Stimulated activated CD4-positive, alpha-beta T cell treated with anti-CD3 and anti-CD28 coated beads, Interleukin-12 subunit alpha, Interleukin-12 subunit beta, amount 100 ng/mL, for 4 hours (primary cell): ENCODE data around the gene ZNF579.

Experiments used
- DNase-seq: peaks from one replicate; pipeline ENCODE4 v3.0.0-alpha.2; 2020

Gene ZNF579

DNA sequence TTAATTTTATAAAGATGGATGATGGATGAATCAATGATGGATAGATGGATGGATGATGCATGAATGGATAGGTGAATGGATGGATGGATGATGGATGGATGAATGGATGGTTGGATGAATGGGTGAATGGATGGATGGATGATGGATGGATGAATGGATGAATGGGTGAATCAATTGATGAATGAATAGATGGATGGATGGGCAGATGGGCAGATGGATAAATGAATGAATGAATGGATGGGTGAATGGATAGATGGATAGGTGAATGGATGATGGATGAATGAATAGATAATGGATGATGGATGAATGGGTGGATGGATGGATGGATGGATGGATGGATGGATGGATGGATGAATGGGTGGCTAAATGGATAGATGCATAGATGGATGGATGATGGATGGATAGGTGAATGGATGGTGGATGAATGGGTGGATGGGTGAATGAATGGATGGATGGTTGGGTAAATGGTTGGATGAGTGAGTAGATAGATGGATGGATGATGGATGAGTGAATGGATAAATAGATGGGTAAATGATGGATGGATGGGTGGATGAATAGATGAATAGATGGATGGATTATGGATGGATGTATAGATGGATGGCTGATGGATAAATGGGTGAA, 12.8 kb downstream of the ZNF579 start:
- no peak for DNase-seq

DNA sequence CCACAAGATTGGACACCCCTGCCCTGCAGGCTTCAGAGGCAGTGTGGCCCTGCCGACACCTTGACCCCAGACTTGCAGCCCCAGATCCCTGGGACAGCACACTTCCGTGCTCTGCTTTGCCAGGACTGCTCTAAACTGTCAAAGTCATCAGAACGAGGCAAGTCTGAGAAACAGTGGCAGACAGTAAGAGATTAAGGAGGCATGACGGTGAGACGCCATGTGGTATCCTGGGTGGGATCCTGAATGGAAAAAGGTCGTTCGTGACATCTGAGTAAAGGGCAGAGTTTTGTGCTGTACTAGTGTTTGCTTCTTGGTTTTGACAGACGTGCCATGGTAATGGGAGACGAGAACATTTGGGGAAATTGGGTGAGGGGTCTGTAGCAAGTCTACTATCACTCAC, 13.8 kb downstream of the ZNF579 start:
- no peak for DNase-seq

DNA sequence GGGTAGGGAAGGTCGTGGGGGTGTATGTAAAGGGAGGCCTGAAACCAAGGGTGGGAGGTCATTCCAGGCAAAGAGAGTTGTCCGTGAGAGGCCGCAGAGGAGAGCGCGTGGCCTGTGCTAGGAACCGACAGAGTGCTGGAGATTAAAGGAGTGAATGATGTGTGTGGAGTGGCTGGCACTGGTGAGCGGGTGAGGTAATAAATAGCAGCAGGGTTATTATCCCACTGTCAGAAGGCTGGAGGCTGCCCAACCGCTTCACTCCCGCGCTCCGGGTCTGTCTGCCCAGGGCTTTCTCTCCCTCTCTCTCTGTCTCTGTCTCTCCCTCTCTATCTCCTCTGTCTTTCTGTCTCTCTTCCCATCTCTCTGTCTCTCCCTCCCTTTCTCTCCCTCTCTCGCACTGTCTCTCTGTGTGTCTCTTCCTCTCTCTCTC, 17.4 kb downstream of the ZNF579 start:
- no peak for DNase-seq

DNA sequence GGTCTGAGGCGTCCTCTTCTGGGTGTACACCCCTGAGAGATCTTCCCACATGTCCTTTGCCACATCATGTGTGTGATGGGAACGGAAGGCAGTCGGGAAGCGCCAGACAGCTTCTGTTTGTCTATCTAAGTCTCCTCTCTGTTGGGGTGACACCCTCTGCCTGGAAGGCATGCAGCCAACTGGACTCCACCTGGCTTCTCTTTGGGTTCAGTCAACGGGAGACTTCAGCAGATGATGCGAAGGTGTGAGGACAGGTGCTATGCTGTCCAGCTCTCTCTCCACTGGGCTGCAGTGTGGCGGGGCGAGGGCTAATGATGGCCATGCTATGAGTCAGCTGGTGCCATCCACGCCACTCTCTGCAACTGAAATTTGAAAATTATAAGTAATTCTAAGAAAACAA, 21.0 kb downstream of the ZNF579 start:
- no peak for DNase-seq

DNA sequence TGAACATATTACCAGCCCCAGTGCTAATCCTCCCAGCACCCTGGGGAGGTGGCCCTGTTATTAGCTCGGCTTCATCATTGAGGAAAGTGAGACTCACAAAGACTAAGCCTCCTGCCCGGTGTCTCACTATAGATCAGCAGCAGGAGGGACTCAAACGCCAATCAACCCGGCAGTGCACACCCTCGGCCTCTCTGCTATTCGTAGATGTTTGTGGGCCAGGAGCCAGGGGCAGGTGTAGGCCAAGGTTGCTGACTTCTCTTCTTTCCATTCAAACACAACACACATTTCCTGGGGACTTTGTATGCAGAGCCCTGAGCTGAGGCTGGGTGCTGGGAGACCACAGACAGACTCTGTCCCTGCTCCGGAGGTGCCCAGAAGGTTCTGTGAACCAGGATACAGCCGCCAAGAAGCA, 25.9 kb downstream of the ZNF579 start:
- no peak for DNase-seq

DNA sequence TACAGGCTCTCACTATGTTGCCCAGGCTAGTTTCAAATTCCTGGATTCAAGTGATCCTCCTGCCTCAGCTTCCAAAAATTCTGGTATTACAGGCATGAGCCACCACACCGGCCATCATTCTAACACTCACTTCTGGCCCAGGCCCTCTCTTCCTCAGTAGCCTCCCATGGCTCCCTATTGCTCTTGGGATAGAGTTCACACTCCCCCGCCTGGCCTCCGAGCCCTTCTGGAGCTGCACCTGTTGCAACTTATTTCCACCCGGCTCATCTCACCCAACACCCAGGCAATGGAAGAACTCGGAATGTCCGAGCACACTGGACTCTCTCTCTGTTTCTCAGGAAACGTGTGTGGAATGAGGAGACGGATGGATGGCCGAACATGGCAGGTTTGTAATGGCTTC, 26.3 kb downstream of the ZNF579 start:
- DNase-seq = no peak

DNA sequence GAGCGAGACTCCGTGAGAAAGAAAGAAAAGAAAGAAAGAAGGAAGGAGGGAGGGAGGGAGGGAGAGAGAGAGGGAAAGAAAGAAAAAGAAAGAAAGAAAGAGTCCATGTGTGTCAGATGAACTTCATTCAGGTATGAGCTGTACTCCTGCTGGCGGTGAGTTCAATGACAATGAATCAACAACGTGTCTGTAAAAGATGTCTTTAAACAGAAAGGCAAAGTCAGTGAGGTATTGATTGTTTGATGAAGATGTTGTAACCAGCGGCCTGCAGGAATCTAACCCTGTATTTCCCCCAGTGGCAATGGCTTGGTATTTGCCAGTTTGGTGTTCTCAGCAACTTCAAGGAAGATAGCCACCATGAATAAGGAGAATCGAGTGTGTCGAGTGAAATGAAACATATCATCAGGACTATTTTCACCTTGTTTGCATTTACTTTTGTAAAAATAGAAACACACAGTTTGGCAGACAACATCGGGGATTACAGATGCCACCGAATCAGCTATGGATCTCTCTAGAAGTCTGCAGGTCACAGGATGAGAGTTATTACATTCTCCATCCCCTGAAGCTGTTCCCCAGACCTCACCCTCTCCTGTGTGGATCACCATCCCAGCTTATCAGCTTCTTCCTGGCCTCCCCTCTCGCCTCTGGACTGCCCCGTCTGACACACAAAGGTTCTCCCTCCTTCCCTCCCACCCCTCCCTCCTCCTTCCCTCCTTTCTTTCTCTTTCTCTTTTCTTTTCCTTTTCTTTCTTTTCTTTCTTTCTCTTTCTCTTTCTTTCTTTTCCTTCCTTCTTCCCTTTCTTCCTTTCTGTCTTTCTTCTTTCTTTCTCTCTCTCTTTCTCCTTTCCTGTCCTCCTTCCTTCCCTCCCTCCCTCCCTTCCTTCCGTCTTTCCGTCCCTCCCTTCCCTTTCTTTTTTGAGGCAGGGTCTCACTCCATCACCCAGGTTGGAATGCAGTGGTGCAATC, 27.1 kb downstream of the ZNF579 start:
- no peak for DNase-seq

DNA sequence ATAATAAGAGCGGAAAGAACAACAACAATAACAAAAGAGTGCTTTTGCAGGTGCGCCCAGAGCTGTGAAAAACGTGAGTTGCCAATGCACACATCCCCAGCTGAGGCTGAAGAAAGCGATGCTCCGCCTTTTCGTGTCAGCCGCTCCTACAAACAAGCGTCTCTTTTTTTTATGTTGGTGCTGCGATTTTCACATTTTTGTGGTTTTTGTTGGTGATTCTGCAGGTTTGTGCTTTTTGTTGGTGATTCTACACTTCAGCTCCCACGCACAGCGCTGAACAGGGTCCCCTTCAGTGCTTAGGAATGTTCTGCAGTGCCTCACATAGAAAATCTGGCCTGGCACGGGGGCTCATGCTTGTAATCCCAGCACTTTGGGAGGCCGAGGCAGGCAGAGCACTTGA, 28.0 kb downstream of the ZNF579 start:
- DNase-seq = no peak

DNA sequence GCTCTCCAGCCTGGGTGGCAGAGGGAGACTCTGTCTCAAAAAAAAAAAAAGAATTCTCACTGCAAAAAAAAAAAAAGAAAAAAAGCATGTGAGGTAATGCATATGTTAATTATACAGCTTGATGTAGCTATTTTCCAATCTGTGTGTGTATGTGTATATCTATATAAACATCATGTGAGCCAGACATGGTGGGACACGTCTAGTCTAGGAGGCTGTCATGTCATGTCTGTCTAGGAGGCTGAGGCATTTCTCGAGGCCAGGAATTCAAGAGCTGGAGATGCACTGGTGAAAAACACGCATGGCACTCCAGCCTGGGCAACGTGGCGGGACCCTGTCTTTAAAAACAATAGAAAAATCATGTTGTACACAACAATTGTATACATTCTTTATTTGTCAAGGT, 28.4 kb downstream of the ZNF579 start:
- DNase-seq = no peak

DNA sequence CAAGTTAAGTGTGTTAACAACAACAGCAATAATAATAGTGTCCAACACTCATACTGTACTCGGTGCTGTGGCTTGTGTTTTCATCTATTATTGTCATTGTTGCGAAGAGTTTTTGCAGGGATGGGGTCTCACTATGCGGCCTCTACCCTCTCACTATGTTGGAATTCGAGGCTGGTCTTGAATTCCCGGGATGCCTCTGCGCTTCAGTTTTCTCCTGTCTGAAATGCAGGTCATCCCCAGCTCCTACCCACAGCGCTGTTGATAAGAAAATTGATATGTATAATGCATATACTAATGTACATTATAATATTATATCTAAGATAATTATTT, 30.4 kb downstream of the ZNF579 start:
- no peak for DNase-seq

DNA sequence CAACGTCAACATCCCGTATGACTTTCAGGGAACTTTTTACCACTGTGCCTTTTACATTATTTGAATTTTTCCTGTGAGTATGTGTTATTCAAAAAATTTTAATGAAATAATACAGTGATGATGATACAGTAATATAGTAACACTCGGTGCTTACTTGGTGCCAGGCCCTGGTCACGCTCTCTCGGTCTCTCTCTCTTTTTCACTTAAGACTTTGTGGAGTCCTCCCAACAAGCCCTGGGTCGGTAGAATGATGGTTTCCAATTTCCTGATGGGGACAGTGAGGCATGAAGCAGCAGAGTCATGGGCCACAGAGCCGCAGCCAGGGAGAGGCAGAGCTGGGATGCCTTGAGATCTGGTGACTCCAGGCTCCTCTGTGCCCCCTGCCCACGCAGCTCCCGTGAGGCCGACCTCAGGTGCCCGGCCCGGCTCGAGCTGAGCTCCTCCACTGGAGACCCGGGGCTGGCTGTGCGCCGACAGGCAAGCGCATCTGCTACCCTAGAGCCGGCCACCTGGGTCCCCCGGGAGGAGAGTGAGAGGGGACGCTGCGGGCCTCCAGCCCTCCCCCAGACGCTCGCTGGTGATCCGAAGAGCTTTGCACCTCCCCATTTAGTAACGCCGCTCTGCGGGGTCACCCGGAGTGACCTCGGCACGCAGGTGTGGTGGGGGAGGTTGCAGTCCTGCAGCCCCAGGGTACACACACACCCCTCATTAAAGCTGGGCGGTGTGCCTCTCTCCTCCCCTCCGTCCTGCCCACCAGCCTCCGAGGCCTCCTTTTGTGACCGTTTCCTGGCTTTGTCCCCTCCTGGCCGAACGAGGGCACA, 30.9 kb downstream of the ZNF579 start:
- no peak for DNase-seq

DNA sequence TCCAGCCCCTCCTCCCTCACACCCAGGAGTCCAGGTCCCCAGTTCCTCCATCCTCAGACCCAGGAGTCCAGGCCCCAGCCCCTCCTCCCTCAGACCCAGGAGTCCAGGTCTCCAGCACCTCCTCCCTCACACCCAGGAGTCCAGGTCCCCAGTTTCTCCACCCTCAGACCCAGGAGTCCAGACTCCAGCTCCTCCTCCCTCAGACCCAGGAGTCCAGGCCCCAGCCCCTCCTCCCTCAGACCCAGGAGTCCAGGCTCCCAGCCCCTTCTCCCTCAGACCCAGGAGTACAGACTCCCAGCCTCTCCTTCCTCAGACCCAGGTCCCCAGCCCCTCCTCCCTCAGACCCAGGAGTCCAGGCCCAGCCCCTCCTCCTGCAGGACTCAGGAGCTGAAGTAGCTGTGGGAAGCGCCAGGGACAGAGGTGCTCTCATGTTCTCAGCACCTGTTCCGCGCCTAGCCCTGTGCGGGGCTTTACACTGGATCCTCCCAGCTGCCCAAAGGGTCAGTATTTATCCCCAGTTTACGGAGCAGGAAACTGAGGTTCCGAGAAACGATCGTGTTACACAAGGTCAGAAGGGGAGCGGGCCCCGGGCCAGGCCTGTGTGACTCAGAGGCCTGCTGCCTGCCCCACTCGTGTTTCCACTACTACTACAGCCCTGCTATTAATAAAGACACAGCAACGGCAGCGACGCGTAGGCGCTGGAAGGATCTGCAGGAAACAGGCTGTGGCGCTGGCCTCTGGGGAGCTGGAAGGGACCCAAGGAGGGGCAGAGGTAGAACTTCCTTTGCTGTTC, 33.6 kb downstream of the ZNF579 start:
- DNase-seq = no peak

DNA sequence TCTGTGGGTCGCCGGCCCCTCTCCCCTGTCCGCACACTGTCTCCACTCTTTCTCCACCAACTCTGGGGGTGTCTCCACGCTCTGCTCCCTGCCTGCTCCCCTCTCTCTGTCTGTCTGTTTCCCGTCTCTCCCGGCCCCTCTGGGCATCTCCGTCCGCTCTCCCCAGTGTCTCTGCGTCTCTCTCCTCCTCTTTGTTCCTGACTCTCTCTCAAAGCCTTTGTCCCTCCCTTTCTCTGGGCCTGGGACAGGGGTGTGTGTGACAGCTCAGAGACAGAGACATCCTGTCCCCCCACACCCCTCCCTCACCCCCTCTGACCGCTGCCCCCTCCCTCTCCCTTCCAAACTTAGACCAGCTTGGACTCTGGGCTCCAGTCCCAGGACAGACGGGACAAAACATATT, 34.6 kb downstream of the ZNF579 start:
- DNase-seq = no peak

DNA sequence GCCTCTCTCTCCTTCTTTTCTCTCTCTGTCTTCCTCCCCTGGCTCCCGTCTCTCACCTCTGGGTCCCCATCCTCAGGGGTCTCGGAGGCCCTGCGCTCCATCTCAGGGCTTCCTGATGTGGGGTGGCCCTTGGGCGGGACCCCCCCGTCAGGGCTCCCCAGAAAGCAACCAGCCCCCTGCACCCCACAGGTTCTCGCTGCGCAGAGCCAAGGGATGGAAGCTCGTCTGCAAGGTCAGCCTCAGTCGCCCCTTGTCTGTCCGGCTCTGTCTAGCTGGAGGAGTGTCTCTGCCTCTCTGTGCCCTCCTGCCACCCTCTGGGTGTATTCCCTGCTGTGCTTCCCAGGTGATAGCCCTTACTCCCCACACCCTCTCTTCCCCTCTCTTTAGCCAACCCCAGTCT, 35.2 kb downstream of the ZNF579 start, which contains the start of gene SBK3:
TSS of gene SBK3 (minus strand) at position 101 of the 400 bp plus-strand sequence. CDS start at position 101, 0 bp downstream.
- DNase-seq = no peak

DNA sequence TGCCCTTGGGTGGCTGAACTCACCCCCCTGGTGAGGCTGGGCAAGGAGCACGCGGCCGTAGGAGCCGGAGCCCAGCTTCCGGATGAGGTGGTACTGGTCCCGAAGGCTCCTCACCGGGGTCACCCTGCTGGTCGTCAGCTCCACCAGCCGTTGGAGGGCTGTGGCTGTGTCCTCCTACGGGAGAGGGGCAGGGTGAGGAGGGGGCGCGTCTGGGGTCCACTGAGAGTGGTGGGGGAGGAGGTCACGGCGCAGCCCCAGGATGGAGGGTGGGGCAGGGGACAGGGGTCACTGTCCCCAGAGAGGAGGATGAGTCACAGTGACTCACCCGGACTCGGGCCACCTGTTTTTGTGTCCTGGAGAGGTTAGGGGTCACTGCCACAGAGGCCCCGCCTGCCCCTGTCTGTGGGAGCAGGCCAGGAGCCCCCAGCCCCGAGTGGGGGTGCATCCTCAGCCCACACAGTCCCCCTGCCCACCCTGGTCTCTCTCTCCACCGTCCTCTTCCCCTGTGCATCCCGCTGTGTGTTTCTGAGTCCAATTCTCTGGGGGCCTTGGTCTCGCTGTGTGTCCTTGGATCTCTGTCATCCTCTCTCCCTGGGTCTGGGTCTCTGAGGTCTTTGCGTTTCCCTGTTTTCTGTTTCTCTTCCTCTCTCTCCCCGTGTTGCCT, 35.7 kb downstream of the ZNF579 start:
- DNase-seq = no peak

DNA sequence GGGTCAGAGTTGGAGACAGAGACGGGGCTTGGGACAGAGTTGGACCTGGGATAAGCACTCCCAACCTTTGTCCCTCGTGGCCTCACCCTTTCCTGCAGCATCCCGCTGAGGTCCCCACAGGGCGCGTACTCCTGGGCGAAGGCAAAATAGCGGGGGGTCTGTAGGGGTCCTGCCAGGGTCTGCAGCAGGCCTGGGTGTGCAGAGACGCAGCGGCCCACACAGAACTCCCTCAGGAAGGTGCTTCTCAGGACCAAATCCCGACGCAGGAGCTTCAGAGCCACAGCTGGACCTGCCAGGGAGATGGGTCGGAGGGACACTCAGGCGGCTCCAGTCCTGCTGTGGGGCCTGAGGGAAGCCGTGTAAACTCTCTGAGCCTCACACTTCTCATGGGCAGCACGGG, 36.6 kb downstream of the ZNF579 start:
- no peak for DNase-seq

DNA sequence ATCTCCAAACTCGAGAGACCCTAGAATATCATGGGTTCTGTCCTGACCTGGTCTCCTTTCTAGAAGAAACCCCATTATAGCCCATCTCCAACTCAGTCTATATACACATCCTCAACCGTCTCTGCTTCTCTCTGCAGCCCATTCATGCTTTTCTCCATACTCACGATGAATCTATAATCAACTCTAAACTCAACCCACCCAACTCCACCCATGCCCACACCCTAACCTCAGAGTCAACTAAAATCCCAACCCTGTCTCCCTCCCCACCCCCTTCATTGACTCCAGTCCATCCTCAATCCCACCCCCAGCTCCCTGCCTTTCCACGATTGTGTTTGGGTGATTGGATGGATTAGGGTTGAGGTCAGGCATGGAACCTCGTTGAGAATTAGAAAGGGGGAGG, 37.1 kb downstream of the ZNF579 start:
- no peak for DNase-seq

DNA sequence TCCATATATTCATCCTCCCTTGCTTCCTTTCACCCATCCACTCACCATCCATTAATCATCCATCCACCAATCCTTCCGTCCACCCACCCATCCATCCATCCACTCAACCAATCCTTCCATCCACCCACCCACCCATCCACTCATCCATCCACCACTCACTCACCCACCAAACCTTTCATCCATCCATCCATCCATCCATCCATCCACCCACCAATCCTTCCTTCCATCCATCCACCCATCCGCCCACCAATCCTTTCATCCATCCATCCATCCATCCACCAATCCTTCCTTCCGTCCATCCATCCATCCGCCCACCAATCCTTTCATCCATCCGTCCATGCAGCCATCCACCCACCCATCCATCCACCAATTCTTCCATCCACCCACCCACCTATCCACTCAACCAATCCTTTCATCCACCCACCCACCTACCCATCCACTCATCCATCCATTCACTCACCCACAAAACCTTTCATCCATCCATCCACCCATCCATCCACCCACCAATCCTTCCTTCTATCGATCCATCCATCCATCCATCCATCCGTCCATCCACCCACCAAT, 38.3 kb downstream of the ZNF579 start:
- no peak for DNase-seq

DNA sequence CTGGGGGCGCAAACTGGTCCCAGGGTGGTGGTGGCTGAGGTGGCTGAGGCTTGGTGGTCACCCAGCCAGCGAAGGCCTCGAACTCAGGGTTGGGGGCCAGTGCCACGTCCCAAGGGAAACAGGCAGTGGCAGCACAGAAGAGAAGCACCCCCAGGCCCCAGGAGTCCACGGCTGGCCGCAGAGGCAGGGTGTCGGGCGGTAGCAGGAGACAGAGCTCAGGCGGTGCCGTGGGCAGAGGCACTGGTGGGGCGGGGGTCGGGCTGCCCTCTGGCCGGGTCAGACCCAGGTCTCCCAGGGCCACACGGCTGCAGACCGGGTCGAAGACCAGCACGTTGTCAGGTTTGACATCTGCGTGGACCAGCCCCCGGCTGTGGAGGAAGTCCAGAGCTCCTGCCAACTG, 39.6 kb downstream of the ZNF579 start:
- no peak for DNase-seq

DNA sequence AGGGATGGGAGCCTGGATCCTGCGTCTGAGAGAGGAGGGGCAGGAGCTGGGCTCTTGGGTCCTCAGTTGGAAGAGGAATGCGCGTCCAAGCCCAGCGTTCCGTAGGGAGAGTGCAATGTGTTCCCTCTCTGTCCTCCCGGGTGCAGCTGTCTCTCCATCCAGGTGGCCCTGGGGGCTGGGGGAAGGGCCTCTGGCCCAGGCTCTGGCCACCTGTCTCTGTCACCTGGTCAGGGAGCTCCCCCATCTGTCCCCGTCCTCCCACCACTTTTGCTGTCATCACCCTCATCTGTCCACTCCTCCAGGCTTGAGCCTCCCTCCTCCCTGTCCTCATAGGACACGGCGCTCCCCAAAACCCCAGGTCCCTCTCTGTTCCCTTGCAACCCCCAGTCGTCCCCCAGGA, 40.0 kb downstream of the ZNF579 start:
- no peak for DNase-seq

DNA sequence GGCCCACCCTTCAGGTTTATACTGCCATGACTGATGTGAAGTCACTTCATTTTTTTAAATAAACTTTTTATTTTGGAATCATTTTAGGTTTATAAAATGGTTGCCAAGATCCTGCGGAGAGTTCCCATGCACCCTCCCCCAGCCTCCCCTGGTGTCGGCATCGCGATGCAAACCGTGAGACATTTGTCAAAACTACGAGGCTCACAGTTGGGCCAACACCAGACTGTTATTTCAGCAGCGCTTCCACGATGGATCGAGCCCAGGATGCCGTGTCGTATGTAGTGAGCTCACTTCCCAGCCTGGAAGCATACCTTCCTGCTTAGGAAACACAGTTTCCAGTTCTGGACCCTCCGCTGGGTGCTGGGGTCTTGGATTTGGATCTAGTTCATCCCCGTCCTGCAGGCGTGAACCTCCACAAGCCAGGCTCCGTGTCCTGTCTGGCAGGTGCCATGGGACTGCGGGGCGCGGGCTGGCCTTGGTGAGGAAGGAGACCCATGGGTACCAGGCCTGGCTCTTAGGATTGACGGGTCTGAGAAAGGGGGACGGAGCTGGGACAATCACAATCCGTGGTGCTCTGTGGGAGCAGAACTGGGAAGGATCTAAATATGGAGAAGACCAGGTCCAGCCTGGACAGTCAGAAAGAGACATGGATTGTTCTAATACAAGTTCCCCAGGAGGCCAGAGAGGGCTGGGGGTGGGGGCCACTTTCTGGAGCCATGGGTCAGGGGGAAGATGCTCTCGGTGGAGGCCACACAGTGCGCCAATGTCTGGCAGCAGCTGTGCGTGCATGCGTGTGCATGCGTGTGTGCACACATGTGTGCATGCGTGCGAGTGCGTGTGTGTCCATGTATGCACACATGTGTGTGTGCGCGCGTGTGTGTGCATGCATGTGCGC, 41.3 kb downstream of the ZNF579 start:
- DNase-seq = no peak
